ENCODE data around the gene DENND4C.

The DENND4C gene

DNA sequence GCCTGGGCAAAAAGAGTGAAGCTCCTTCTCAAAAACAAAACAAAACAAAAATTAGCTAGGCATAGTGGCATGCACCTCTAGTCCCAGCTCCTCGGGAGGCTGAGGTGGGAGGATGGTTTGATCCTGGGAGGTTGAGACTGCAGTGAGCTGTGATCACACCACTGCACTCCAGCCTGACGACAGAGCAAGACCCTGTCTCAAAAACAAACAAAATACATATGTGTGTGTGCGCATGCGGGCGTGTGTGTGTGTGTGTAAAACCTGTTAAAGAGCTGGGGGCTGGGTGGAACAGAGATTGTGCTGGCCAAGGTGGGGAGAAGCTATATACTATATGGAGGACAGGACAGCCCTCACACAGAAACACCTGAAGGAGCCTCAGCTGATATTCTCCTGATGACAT lies 27.4 kb upstream of the DENND4C start:
- Mint-ChIP-seq H3K4me3 (no peak overlapping the region), H3K9me3 (no peaks in the 10 kb centered on the region), H3K36me3 (no peaks in the 10 kb centered on the region), H3K4me1 (no peaks in the 10 kb centered on the region), H3K27ac (no peak overlapping the region)
- DNase-seq (ENCODE audit: low spot score in 2 of 2) (no peak), ATAC-seq (no peak)

DNA sequence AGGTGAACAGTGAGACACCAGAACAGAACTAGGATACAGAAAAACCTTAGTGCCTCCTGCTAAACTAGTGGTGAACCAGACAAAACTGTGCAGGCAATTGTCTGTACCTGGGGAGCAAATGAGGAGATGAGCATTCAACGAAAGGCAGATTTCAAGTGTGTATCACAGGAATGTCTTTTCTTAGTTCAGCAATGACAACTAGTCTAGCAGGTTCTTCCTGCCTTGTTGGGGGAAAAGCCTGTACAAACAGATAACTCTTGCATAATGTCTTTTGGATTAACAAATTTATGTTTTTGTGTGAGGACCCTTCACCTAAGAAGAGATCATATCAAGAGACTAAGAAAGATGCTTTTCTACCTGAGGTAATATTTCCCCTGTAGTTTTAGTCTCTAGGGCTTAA lies 21.8 kb upstream of the DENND4C start:
- Mint-ChIP-seq H3K9me3 (no peaks in the 10 kb centered on the region), H3K4me1 (no peaks in the 10 kb centered on the region), H3K27ac (no peak overlapping the region), H3K36me3 (no peaks in the 10 kb centered on the region), H3K4me3 (no peak overlapping the region)
- ATAC-seq (no peak), DNase-seq (ENCODE audit: low spot score in 2 of 2) (no peak)

DNA sequence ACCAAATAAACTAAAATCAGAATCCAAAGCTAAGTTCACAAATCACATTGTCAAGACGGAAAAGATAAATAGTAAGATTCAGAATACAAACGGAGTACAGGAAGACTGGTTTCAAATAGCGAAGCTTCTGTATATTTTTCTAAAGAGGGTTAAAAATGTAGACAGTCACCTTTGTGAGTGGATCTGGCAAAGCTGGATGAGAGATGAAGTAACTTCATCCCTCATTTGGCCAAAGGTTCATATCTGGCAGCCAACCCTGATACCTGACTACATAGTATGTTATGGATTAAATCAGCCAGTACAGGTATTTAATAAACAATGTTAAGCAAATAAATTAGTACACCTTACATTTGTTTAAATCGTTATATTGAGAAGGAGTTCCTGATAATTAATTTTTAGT lies 21.3 kb upstream of the DENND4C start:
- no peak overlapping the region for H3K4me3 Mint-ChIP-seq
- ATAC-seq: no peak

GRCh38 chr9:19213823-19214222 lies 16.7 kb upstream of the DENND4C start:
- no peak for ATAC-seq
- H3K4me1 Mint-ChIP-seq: no peaks in the 10 kb centered on the region
- H3K27ac Mint-ChIP-seq: no peak overlapping the region
- no peak for DNase-seq (ENCODE audit: low spot score in 2 of 2)
- no peak overlapping the region for H3K4me3 Mint-ChIP-seq
- no peaks in the 10 kb centered on the region for H3K9me3 Mint-ChIP-seq
- no peaks in the 10 kb centered on the region for H3K36me3 Mint-ChIP-seq

More for the DNA sequence above, 21.3 kb upstream of the DENND4C start:
- DNase-seq (ENCODE audit: low spot score in 2 of 2): no peak
- Mint-ChIP-seq H3K4me1 (no peaks in the 10 kb centered on the region), H3K9me3 (no peaks in the 10 kb centered on the region), H3K36me3 (no peaks in the 10 kb centered on the region), H3K27ac (no peak overlapping the region)

GRCh38 chr9:19216466-19216865 lies 14.0 kb upstream of the DENND4C start:
- DNase-seq (ENCODE audit: low spot score in 2 of 2) (no peak), ATAC-seq (no peak)
- Mint-ChIP-seq H3K4me1 (no peaks in the 10 kb centered on the region), H3K9me3 (no peaks in the 10 kb centered on the region), H3K36me3 (no peaks in the 10 kb centered on the region), H3K4me3 (no peak overlapping the region), H3K27ac (peak overlapping the region; percentile 8)

DNA sequence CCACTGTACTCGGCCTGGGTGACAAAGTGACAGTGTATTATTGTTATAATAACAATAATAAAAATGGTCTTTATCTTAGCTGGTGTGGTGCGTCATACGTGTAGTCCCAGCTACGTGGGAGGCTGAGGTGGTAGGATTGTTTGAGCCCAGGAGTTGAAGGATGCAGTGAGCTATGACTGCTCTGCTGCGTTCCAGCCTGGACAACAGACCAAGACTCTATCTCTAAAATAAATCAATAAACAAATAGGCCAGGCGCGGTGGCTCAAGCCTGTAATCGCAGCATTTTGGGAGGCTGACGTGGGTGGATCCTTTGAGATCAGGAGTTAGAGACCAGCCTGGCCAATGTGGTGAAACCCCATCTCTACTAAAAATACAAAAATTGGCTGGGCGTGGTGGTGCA lies 9.2 kb upstream of the DENND4C start:
- Mint-ChIP-seq H3K27ac (no peak overlapping the region), H3K4me3 (no peak overlapping the region), H3K36me3 (no peaks in the 10 kb centered on the region), H3K9me3 (no peaks in the 10 kb centered on the region), H3K4me1 (no peaks in the 10 kb centered on the region)
- ATAC-seq: no peak
- DNase-seq (ENCODE audit: low spot score in 2 of 2): no peak

DNA sequence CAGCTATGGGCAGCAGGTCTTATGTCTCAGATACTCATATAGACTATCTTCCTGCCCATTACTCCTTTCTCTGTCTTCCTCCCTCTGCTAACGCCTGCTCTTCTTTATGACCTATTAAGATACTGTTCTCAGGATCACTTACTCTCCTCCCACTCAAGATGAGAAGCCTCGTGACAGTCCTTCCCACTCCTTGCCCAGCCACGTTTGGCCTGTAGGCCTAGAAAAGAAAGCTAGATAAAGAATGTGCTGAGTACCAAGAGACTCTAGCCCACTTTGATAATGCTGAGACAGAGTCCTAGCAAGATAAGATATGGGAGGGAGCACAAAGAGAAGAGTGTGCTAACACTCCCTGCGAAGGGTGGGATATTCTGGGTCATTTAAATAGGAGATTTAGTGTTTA lies 6.8 kb upstream of the DENND4C start:
- DNase-seq (ENCODE audit: low spot score in 2 of 2) (no peak), ATAC-seq (no peak)
- H3K36me3 Mint-ChIP-seq: no peaks in the 10 kb centered on the region
- no peak overlapping the region for H3K4me3 Mint-ChIP-seq
- H3K27ac Mint-ChIP-seq: no peak overlapping the region
- no peaks in the 10 kb centered on the region for H3K9me3 Mint-ChIP-seq
- H3K4me1 Mint-ChIP-seq: no peaks in the 10 kb centered on the region

DNA sequence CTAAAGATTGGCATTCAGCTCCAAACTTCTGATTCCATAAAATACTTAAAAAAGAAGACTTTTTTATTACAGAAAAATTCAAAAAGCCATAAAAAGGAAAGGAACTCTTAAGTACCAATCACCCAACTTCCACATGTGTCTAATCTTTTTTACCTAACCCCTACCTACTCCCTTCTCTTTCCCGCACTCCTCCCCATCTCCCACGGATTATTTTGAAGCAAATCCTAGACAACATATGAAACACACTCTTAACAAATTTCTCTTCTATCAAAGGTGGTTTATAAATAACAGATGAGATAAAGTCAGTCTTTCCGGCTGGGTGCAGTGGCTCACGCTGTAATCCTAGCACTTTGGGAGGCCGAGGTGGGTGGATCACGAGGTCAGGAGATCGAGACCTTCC lies 5.9 kb upstream of the DENND4C start:
- H3K4me1 Mint-ChIP-seq: no peaks in the 10 kb centered on the region
- no peaks in the 10 kb centered on the region for H3K9me3 Mint-ChIP-seq
- peak overlapping the region; percentile 24 for H3K27ac Mint-ChIP-seq
- ATAC-seq: no peak
- no peak overlapping the region for H3K4me3 Mint-ChIP-seq
- DNase-seq (ENCODE audit: low spot score in 2 of 2): no peak
- peaks cover 3% of the 10 kb centered on the region for H3K36me3 Mint-ChIP-seq

DNA sequence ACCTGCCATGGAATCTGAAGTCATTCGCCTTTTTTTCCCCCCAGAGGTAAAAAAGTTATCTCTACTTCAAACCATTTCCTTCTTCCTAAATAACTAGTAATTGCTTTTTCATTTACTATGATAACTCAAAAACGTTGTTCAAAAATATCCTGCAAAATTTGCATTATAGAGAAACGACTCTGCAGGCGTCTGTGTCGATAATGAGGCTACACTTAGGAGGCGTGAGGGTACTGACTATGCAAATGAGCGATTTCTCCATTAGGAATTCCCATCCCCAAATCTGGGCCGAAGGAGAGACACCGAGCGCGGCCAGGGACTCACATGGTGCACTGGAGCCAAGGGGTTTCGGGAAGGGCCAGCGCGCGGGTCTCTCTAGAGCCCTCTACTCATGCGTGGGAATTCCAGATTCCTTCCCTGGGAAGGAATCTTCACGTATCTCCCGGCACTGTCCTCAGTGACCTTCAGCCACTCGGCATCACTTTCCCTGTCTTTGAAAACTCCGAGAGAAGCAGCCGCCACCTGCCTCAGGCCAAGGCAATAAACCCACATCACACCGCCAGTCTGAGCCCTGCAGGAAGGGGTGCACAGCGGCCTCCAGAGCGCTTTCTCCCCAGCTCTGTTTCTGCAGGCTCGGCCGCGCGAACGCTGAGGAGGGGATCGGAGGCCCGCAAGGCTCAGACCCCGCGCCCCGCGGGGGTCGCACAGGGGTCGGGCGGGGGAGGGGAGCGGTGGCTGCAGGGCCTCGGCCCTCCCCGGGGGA lies 718 bp upstream of the DENND4C start:
- Mint-ChIP-seq H3K27ac (no peak overlapping the region), H3K4me1 (peaks cover 6% of the 10 kb centered on the region), H3K9me3 (no peaks in the 10 kb centered on the region), H3K36me3 (peaks cover 17% of the 10 kb centered on the region), H3K4me3 (no peak overlapping the region)
- DNase-seq (ENCODE audit: low spot score in 2 of 2) (peak; percentile 49 to 83), ATAC-seq (peak; percentile 80)

DNA sequence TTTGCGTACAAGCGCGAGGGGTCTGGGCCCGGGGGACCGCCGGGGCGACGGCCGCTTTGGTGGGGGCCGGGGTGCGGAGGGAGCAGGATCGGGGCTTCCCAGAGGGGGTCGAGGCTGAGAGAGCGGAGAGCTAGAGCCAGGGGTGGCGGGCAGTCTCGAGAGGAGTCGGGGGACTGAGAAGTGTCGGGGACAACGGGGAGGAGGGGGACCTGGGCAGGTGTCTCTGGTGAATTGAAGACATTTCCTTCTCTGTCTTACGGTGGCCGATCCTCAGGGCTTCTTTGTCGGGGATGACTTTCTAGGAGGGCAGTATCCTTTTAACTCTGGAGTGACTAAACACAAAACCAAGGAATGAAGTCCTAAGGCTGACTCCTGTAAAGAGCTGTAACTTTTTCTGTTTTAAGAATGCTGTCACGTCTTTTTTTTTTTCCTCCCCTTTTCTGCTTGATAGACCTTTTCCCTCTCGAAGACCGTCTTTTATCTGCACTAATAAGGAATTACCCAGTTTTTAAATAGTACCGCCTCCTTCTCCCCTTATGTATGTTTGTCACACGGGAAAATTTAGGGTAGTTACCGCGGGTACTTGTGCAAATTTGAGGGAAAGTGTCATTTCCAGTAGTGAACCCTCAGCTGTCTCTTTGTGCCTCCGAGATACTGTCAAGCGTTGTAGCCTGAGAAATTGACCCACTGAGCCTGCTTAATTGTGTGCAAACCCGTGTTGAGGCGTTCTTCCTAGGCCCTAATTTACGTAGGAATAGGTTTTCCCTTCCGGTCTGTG lies 822 bp downstream of the DENND4C start:
- DNase-seq (ENCODE audit: low spot score in 2 of 2) (no peak), ATAC-seq (peak; percentile 25)
- no peak overlapping the region for H3K27ac Mint-ChIP-seq
- peaks cover 18% of the 10 kb centered on the region for H3K36me3 Mint-ChIP-seq
- no peak overlapping the region for H3K4me3 Mint-ChIP-seq
- H3K9me3 Mint-ChIP-seq: no peaks in the 10 kb centered on the region
- H3K4me1 Mint-ChIP-seq: peaks cover 13% of the 10 kb centered on the region

GRCh38 chr9:19231904-19232822 lies 1.7 kb downstream of the DENND4C start:
- H3K4me1 Mint-ChIP-seq: peaks cover 21% of the 10 kb centered on the region
- DNase-seq (ENCODE audit: low spot score in 2 of 2) (no peak), ATAC-seq (no peak)
- H3K36me3 Mint-ChIP-seq: peaks cover 18% of the 10 kb centered on the region
- H3K27ac Mint-ChIP-seq: no peak overlapping the region
- no peak overlapping the region for H3K4me3 Mint-ChIP-seq
- H3K9me3 Mint-ChIP-seq: no peaks in the 10 kb centered on the region

DNA sequence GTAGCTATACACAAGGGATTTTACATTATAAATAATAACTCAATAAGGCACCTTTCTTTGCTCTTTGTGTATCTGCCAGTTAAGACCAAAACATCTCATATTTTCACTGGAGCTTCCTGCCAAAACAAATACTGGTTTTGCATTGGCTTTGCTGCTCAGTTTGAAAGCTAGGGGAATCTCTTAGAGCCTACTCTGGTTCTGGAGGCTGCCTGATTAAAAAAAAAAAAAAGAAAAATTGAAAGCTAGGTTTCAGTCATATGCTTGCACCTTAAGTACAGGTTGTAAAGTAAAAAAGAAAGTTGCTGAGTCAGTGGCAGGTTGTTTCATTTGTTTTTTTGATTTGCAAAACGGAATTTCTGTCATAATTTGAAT lies 2.3 kb downstream of the DENND4C start:
- DNase-seq (ENCODE audit: low spot score in 2 of 2) (no peak), ATAC-seq (no peak)
- Mint-ChIP-seq H3K9me3 (no peaks in the 10 kb centered on the region), H3K4me3 (no peak overlapping the region), H3K27ac (no peak overlapping the region), H3K36me3 (peaks cover 18% of the 10 kb centered on the region), H3K4me1 (peaks cover 24% of the 10 kb centered on the region)

DNA sequence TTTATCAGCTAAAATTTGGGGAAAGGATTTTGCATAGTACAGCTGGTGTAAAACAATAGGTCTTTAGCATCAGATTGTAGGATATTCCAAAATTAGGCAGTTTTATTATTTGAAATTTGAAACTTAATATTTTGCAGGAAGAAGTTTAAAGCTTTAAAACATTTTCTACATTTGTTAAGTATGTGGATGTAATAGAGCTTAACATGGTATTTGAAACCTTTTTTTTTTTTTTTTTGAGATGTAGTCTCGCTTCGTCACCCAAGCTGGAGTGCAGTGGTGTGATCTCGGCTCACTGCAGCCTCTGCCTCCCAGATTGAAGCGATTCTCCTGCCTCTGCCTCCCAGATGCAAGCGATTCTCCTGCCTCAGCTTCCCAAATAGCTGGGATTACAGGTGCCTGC lies 2.9 kb downstream of the DENND4C start:
- H3K4me1 Mint-ChIP-seq: peaks cover 24% of the 10 kb centered on the region
- ATAC-seq (no peak), DNase-seq (ENCODE audit: low spot score in 2 of 2) (no peak)
- peaks cover 18% of the 10 kb centered on the region for H3K36me3 Mint-ChIP-seq
- no peak overlapping the region for H3K4me3 Mint-ChIP-seq
- no peak overlapping the region for H3K27ac Mint-ChIP-seq
- no peaks in the 10 kb centered on the region for H3K9me3 Mint-ChIP-seq

GRCh38 chr9:19239955-19240354 lies 9.5 kb downstream of the DENND4C start:
- Mint-ChIP-seq H3K9me3 (no peaks in the 10 kb centered on the region), H3K4me3 (no peak overlapping the region), H3K36me3 (peaks cover 30% of the 10 kb centered on the region), H3K27ac (no peak overlapping the region), H3K4me1 (peaks cover 41% of the 10 kb centered on the region)
- DNase-seq (ENCODE audit: low spot score in 2 of 2) (no peak), ATAC-seq (no peak)

DNA sequence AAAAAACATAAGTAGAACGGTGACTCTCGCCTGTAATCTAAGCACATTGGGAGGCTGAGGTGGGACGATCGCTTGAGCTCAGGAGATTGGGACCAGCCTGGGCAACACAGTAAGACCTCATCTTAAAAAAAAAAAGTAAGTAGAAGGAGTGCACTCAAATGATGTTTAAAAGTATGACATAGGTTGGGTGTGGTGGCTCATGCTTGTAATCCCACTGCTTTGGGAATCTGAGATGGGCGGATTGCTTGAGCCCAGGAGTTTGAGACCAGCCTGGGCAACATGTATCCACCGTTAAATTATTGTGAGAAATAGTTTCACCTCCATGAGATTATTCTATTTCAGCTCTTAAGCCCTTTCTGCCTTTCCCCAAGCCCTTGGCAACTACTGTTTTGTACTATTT lies 11.2 kb downstream of the DENND4C start:
- Mint-ChIP-seq H3K27ac (no peak overlapping the region), H3K4me1 (peaks cover 41% of the 10 kb centered on the region), H3K36me3 (peaks cover 39% of the 10 kb centered on the region), H3K9me3 (no peaks in the 10 kb centered on the region), H3K4me3 (no peak overlapping the region)
- no peak for ATAC-seq
- no peak for DNase-seq (ENCODE audit: low spot score in 2 of 2)

Measured in stimulated activated effector memory CD8-positive, alpha-beta T cell treated with anti-CD3 and anti-CD28 coated beads, Interleukin-12 subunit alpha, Interleukin-12 subunit beta, amount 100 ng/mL, for 72 hours (primary cell).